Measurements from ENCODE around the gene C3orf85.

The C3orf85 gene

GRCh38 chr3:109136523-109136922 is at the start of gene C3orf85:
TSS of gene C3orf85 (plus strand) at chr3:109136719. CDS start at chr3:109136848, 129 bp downstream.
- Histone ChIP-seq H3K4me2 (ENCODE audit: low read length) (no peak within 1 kb of the TSS), H3K27me3 (ENCODE audit: control insufficient read depth, low read length) (no peaks in the 10 kb centered on the region), H3K36me3 (ENCODE audit: control insufficient read depth, low read length) (no peaks in the 10 kb centered on the region), H3K4me3 (ENCODE audit: low read length) (no peak within 1 kb of the TSS), H4K20me1 (ENCODE audit: control insufficient read depth, insufficient read depth, low read depth, low read length) (no peaks in the 10 kb centered on the region), H3K9me3 (ENCODE audit: control insufficient read depth, insufficient read depth, low read length) (no peaks in the 10 kb centered on the region), H3K4me1 (ENCODE audit: control insufficient read depth, low read length) (no peaks in the 10 kb centered on the region), H3F3A (ENCODE audit: control insufficient read depth, insufficient read depth) (no peaks in the 10 kb centered on the region), H3K79me2 (ENCODE audit: control insufficient read depth, low read length) (no peaks in the 10 kb centered on the region), H3K9me2 (replicated peaks; ENCODE audit: control insufficient read depth, low read length) (no peaks in the 10 kb centered on the region), H3K27ac (ENCODE audit: low read depth, low read length) (no peak within 1 kb of the TSS)
- TF ChIP-seq EZH2phosphoT487 (IDR thresholded peaks at IDR 0.05; ENCODE audit: borderline replicate concordance, low read length) = no peak
- no peak for TF ChIP-seq CTCF (IDR thresholded peaks at IDR 0.05; ENCODE audit: low read depth, low read length, poor library complexity, severe bottlenecking)

- no peak overlapping the region for H3K27ac ChIP-seq (ENCODE audit: low read depth, low read length)
- no peaks in the 10 kb centered on the region for H3K36me3 ChIP-seq (ENCODE audit: control insufficient read depth, low read length)
- H3K9me3 ChIP-seq (ENCODE audit: control insufficient read depth, insufficient read depth, low read length) = no peaks in the 10 kb centered on the region
- TF ChIP-seq CTCF (IDR thresholded peaks at IDR 0.05; ENCODE audit: low read depth, low read length, poor library complexity, severe bottlenecking) (no peak), EZH2phosphoT487 (IDR thresholded peaks at IDR 0.05; ENCODE audit: borderline replicate concordance, low read length) (no peak)
- no peaks in the 10 kb centered on the region for H3K27me3 ChIP-seq (ENCODE audit: control insufficient read depth, low read length)
- no peaks in the 10 kb centered on the region for H3F3A ChIP-seq (ENCODE audit: control insufficient read depth, insufficient read depth)
- no peak overlapping the region for H3K4me3 ChIP-seq (ENCODE audit: low read length)
- no peaks in the 10 kb centered on the region for H3K9me2 ChIP-seq (replicated peaks; ENCODE audit: control insufficient read depth, low read length)
- H4K20me1 ChIP-seq (ENCODE audit: control insufficient read depth, insufficient read depth, low read depth, low read length) = no peaks in the 10 kb centered on the region
- H3K4me1 ChIP-seq (ENCODE audit: control insufficient read depth, low read length) = no peaks in the 10 kb centered on the region
- H3K4me2 ChIP-seq (ENCODE audit: low read length) = no peak overlapping the region
- H3K79me2 ChIP-seq (ENCODE audit: control insufficient read depth, low read length) = no peaks in the 10 kb centered on the region
These were observed 47.3 kb upstream of the C3orf85 start for GRCh38 chr3:109089265-109089664.

GRCh38 chr3:109091846-109092245 is 44.7 kb upstream of the C3orf85 start:
- H3K27ac ChIP-seq (ENCODE audit: low read depth, low read length) = no peak overlapping the region
- no peaks in the 10 kb centered on the region for H3K36me3 ChIP-seq (ENCODE audit: control insufficient read depth, low read length)
- no peak overlapping the region for H3K4me2 ChIP-seq (ENCODE audit: low read length)
- no peak overlapping the region for H3K4me3 ChIP-seq (ENCODE audit: low read length)
- no peak for TF ChIP-seq CTCF (IDR thresholded peaks at IDR 0.05; ENCODE audit: low read depth, low read length, poor library complexity, severe bottlenecking)
- no peak for TF ChIP-seq EZH2phosphoT487 (IDR thresholded peaks at IDR 0.05; ENCODE audit: borderline replicate concordance, low read length)
- H4K20me1 ChIP-seq (ENCODE audit: control insufficient read depth, insufficient read depth, low read depth, low read length) = no peaks in the 10 kb centered on the region
- no peaks in the 10 kb centered on the region for H3K4me1 ChIP-seq (ENCODE audit: control insufficient read depth, low read length)
- no peaks in the 10 kb centered on the region for H3K9me2 ChIP-seq (replicated peaks; ENCODE audit: control insufficient read depth, low read length)
- no peaks in the 10 kb centered on the region for H3K79me2 ChIP-seq (ENCODE audit: control insufficient read depth, low read length)
- no peaks in the 10 kb centered on the region for H3F3A ChIP-seq (ENCODE audit: control insufficient read depth, insufficient read depth)
- H3K9me3 ChIP-seq (ENCODE audit: control insufficient read depth, insufficient read depth, low read length) = no peaks in the 10 kb centered on the region
- H3K27me3 ChIP-seq (ENCODE audit: control insufficient read depth, low read length) = no peaks in the 10 kb centered on the region

- no peak overlapping the region for H3K4me3 ChIP-seq (ENCODE audit: low read length)
- no peaks in the 10 kb centered on the region for H3F3A ChIP-seq (ENCODE audit: control insufficient read depth, insufficient read depth)
- TF ChIP-seq EZH2phosphoT487 (IDR thresholded peaks at IDR 0.05; ENCODE audit: borderline replicate concordance, low read length) (no peak), CTCF (IDR thresholded peaks at IDR 0.05; ENCODE audit: low read depth, low read length, poor library complexity, severe bottlenecking) (no peak)
- H3K27ac ChIP-seq (ENCODE audit: low read depth, low read length) = no peak overlapping the region
- no peaks in the 10 kb centered on the region for H3K36me3 ChIP-seq (ENCODE audit: control insufficient read depth, low read length)
- no peaks in the 10 kb centered on the region for H4K20me1 ChIP-seq (ENCODE audit: control insufficient read depth, insufficient read depth, low read depth, low read length)
- H3K79me2 ChIP-seq (ENCODE audit: control insufficient read depth, low read length) = no peaks in the 10 kb centered on the region
- H3K9me3 ChIP-seq (ENCODE audit: control insufficient read depth, insufficient read depth, low read length) = no peaks in the 10 kb centered on the region
- no peaks in the 10 kb centered on the region for H3K9me2 ChIP-seq (replicated peaks; ENCODE audit: control insufficient read depth, low read length)
- H3K27me3 ChIP-seq (ENCODE audit: control insufficient read depth, low read length) = no peaks in the 10 kb centered on the region
- H3K4me2 ChIP-seq (ENCODE audit: low read length) = no peak overlapping the region
- H3K4me1 ChIP-seq (ENCODE audit: control insufficient read depth, low read length) = no peaks in the 10 kb centered on the region
These were observed 43.0 kb upstream of the C3orf85 start for GRCh38 chr3:109093561-109093960.
